ACHN (cell line): ENCODE results near the gene KCNMA1.
"Not testable (repeated sequence)": the region's sequence is repeated elsewhere in the genome, so short reads cannot be mapped to it uniquely, and the experiment has no call there.

Experiments used
- DNase-seq: peaks from one replicate; pipeline ENCODE4 v3.0.0-alpha.2; 2015
- in situ Hi-C: cut with HindIII; loops from 2 replicates; pipeline ENCODE4 v1.10.0; 2017; ENCODE audit warnings: low sequenced_read_pairs, low pct_ligation_motif_present, low pct_unique_long_range_greater_than_20kb

KCNMA1 gene

DNA sequence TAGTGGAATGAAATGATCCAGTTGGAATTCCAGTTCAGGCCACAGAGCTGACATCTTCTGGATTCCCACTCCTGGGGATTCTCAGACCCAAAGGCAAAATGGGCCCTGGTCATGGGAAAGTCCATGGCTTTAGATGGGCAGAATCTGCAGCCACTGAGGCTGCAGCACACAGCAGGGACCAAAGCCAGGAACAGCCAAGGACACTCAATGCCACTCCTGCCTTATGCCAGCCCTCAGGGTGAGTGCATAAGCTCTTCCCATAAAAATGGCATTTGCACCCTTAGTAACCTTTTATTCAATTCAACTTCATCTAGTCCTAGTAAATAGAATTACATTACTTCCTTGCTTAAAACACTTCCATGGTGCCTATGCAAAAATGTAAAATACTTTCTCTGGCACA, 274.4 kb downstream of the KCNMA1 start:
- no peak for DNase-seq
- in situ Hi-C loops, result no loop called here

GRCh38 chr10:77361831-77362230, 275.8 kb downstream of the KCNMA1 start:
- in situ Hi-C loops, result no loop called here
- no peak for DNase-seq

GRCh38 chr10:77361426-77361825, 276.2 kb downstream of the KCNMA1 start:
- in situ Hi-C loops, result no loop called here
- DNase-seq, result no peak

DNA sequence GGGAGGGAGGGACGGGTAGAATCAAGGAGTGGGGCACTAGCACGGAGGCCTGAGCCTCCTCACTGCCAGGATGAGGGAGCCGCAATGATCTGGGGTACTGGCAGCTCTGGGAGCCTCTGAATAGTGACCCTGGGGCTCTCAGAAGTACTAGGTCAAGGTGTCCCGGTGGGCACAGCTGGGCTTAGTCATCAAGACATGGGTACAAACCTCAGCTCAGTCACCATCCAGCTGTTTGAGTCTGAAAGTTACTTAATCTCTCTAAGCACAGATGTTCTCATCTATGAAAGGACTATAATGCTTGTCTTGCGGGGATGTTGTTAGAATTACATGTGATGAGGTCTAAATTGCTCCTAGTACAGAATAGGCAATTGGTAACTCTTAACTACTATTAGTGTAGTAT, 276.8 kb downstream of the KCNMA1 start:
- DNase-seq, result no peak
- in situ Hi-C loops, result no loop called here

DNA sequence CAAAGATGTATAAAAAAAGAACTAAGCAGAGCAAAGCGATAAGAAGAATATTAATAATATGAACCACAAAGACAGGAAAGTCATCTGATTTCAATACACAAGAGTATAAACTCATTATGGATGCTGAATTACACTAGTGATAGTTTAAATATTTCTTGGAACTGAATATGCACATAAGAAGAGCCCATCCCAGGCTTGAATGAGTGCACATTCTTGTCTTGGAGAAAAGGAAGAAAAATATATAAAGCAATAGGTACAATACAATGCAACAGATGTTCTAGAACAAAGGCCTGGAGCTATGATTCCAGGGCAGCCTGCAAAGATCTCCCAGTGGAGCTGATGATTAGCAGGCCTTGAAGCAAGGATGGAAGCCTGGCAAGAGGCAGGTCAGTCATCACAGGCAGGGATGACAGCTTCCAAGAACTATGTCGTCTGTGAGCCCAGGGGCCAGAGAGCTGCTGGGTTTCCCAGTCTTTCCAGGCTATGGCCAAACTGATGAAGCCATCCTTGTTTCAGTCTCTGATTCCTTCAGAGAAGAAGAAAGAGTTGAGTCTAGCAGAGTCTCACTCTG, 277.6 kb downstream of the KCNMA1 start:
- DNase-seq, result no peak
- in situ Hi-C loops, result no loop called here

DNA sequence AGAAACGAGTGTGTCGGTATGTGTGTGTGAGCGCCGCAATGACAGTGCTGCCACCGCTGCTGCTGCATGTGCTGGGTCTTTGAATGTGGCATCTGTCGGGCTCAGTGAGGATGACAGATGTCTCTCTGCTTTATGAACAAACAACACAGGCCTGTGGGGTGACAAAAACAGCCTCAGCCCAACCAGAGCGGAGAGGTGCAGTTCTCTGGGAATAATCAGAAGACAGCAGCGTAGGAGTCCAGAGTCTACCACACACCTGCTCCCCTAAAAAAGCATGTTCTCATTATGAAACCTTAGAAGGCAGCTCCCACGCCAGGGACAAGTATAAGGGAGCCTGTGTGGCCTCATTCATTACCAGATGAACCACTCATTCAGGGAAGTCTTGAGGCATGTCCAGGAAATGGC, 278.3 kb downstream of the KCNMA1 start:
- DNase-seq, result no peak
- in situ Hi-C loops, result no loop called here

DNA sequence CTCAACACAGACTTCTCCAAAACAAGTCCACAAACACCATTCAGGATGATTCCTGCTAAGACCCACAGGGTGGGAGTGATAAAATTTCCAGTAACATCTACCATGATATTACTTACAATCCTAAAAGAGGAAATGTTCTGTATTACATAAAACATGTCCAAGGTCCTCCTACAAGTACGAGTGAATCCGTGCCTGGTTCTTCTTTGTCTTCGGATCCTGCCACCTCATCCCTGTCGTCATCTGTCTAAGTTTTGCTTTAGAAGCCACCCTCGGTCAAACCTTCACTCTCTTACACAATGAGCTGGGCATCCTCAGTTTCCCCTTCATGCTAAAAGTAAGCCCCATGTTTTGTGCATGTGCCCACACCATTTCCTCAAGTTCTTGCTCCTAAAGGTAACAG, 279.0 kb downstream of the KCNMA1 start:
- in situ Hi-C loops, result no loop called here
- DNase-seq, result no peak

DNA sequence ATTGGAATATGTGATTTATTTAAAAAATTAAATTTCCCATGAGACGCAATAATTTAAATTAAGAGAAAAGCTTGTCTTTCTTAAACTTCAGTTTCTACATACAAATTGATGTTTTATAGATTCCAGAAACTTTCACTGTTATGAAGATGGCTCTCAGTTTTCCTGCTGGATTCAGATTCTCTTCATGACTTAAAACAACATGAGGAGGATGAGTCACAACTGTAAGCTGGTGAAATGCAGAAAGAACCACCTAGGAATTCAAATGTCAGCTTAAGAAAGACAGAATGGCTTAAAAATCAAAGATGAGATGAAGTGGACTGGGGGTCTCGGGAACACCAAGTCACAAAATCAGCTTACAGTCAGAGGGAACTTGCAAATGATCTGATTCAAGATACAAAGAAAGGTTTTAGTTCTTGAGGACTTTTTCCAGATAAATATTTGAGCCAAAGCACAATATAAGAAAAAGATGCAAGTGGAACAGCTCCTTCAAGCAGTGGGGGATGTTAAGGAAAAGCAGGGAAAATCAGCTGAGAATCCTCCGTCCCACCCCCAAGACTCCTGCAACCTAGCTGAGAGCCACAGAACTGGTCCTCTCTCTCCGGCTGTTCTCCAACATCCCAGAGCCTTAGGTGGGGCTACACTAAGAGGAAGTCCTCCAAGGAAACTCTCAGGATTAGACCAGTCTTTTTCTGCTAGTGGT, 279.8 kb downstream of the KCNMA1 start:
- in situ Hi-C loops, result no loop called here
- DNase-seq, result peak; percentile 66

- no peak for DNase-seq
Measured at GRCh38 chr10:77357185-77357584, 280.4 kb downstream of the KCNMA1 start.

GRCh38 chr10:77355844-77356243, 281.8 kb downstream of the KCNMA1 start:
- in situ Hi-C loops, result no loop called here
- no peak for DNase-seq

More at GRCh38 chr10:77357185-77357584, 280.4 kb downstream of the KCNMA1 start:
- in situ Hi-C loops, result no loop called here

DNA sequence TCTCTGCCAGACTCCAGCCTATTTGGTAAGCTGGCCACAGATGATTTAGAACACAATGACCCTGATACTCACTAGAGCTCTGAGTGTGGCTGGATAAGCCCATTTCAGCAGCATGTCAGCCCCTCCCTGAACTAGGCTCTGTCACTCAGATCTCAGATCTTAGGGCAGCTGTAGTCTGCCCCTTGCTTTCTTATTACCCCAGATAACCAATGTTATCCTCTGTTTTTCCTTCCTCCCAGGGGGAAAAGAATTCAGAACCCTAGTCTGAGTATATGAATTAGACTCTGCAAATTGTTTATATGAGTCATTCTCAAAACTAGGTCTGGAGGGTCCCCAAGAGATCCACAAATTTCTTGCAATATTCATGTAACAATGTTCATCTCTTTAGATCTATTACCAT, 286.2 kb downstream of the KCNMA1 start:
- peak; percentile 36 for DNase-seq
- in situ Hi-C loops, result no loop called here

DNA sequence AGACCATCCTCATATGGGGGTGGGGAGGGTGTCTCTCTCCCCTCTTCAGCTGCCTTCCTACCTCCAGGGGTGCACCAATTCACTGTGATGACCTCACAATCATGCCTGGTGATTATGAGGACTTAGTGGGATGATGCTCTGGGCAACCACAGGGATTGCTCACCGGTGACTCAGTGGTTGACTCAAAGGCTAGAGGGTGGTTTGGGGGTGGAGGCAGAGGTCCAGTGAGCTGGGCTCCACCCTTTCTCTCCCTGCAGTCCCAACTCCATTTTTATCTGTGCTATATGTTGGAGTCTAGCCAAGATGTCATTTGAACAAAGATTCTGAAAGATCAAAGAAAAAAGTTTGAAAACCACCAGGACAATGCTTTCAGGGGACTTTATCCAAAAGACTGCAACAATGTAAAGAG, 286.9 kb downstream of the KCNMA1 start:
- DNase-seq, result peak; percentile 99
- in situ Hi-C loops, result no loop called here

DNA sequence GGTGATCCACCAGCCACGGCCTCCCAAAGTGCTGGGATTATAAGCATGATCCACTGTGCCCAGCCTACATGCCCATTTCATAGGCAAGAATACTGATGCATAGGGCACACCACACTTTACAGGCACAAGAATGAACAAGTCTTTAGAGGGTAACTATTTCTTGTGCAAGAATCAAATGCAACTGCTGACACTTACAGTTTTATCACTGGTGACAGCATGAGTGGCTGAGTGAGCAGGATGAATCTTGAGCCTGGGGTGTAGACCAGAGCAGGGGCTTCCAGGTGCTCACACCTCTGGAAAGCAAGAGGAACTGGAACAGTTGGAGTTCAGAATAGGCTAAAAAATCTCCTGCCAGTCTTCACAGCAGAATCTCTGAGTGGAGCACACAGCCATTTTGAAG, 287.5 kb downstream of the KCNMA1 start:
- in situ Hi-C loops, result no loop called here
- no peak for DNase-seq

GRCh38 chr10:77349226-77349625, 288.4 kb downstream of the KCNMA1 start:
- DNase-seq, result no peak
- in situ Hi-C loops, result no loop called here

GRCh38 chr10:77348751-77349150, 288.9 kb downstream of the KCNMA1 start:
- no peak for DNase-seq
- in situ Hi-C loops, result no loop called here

DNA sequence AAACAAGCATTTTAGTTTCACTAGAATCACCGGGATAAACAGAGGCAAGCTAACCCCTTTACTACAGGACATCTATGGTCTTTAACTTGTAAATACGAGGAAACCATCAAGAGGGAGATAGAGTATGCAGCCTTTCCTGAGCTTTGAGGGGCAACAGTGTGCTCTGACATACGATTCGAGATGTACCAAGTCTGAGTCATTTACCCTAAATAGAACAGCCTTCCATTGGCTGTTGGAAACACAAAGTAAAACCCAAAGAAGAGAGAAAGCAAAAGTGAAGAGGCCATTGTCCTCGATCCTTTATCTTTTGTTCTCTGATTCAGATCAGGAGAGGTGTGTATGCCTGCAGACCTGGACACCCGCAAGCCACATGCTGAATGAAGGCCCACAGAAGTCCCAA, 289.5 kb downstream of the KCNMA1 start:
- no peak for DNase-seq
- in situ Hi-C loops, result no loop called here

- DNase-seq, result no peak
- in situ Hi-C loops, result no loop called here
Measured at GRCh38 chr10:77347052-77347451, 290.6 kb downstream of the KCNMA1 start.

DNA sequence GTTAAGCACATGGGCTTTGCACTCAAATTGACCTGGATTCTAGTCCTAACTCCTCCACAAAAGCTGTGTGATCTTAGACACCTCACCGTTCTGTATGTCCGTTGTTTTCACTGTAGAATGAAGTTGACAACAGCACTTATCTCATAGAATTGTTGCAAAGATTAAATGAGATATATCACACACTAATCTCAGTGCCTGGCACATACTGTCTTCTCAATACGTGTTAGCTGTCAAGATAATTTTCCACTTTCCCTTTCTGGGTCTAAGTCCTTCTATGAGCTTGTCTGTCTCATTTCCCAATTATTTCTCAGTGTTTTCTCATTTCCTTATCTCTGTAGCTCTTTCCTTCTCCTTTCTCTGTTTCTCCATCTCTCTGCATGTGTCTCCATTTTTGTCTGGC, 296.6 kb downstream of the KCNMA1 start:
- in situ Hi-C loops, result no loop called here
- DNase-seq, result no peak

GRCh38 chr10:77339872-77340271, 297.7 kb downstream of the KCNMA1 start:
- in situ Hi-C loops, result not testable (repeated sequence)

DNA sequence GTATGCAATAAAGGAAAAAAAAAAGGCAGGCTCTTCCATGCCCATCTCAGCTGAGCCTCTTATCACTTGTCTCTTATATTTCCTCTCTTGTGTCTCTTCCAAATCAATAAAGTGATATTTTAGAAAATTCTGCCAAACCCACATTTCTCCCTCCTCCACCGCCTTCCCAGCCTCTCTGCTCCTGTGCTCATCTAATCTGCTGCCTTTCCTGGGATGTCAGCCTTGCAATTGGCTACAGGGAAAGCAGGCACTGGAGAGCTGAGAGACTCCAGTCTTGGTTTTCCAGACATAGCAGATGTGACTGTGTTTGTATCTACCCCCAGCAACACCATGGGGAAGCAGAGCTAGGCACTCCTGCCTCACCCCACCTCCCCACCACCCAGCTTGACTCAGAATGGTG, 298.4 kb downstream of the KCNMA1 start:
- in situ Hi-C loops, result no loop called here
- no peak for DNase-seq

More at GRCh38 chr10:77339872-77340271, 297.7 kb downstream of the KCNMA1 start:
- DNase-seq, result not testable (repeated sequence)
